K562 (cell line): Measurements from ENCODE around the gene NT5C3B. TPM values are rescaled to one million over a fixed set of nuclear protein-coding genes. Genes with fewer than 3 reads are reported as not detected.
A peak's percentile ranks its signal among the peaks of the same experiment; 100 is the strongest.

Experiments used
- ELF2 ChIP-seq: fragments of 250-450 bp; sonication (Bioruptor Pico); IDR thresholded peaks from 2 replicates; pipeline ENCODE4 v1.5.0; 2021; ENCODE audit warnings: mild to moderate bottlenecking
- MYC ChIP-seq, 2 experiments: fragments of 250-450 bp in 1 of 2; sonication (Bioruptor Pico) in 1 of 2; IDR thresholded peaks; 2 replicates each; pipeline versions ENCODE4 v1.5.1 to v1.6.1; 2012 to 2021; ENCODE audit warnings: low read depth in 2 of 2, borderline replicate concordance in 1 of 2, improper control_type of control experiment in 1 of 2, low read length in 1 of 2, mild to moderate bottlenecking in 1 of 2, moderate library complexity in 1 of 2
- NR2C2 ChIP-seq, 2 experiments: fragments of 200-800 bp in 1 of 2; sonication (Bioruptor generic) in 1 of 2; sonication (generic) in 1 of 2; formaldehyde crosslinking in 1 of 2; IDR thresholded peaks; 2 replicates each; pipeline versions ENCODE4 v1.6.1 to v1.8.0; 2016 to 2022; ENCODE audit warnings: mild to moderate bottlenecking in 1 of 2, missing compliant biosample characterization in 1 of 2, missing genetic modification characterization in 1 of 2, missing genetic modification reagents in 1 of 2
- YY1 ChIP-seq, 3 experiments: IDR thresholded peaks; 2 replicates each; pipeline ENCODE4 v1.6.1; 2011; ENCODE audit warnings: low read length in 2 of 3, mild to moderate bottlenecking in 2 of 3, moderate library complexity in 2 of 3, borderline replicate concordance in 1 of 3, control low read depth in 1 of 3, low read depth in 1 of 3; ENCODE audit not compliant: insufficient read depth in 3 of 3, insufficient replicate concordance in 2 of 3, control insufficient read depth in 1 of 3, insufficient read length in 1 of 3; ENCODE audit errors: extremely low read depth in 1 of 3
- ZBTB7A ChIP-seq: IDR thresholded peaks from 2 replicates; pipeline ENCODE4 v1.6.1; 2011; ENCODE audit warnings: low read depth, mild to moderate bottlenecking, low read length, moderate library complexity, borderline replicate concordance; ENCODE audit not compliant: control insufficient read depth
- ZNF316 ChIP-seq: fragments of 450-650 bp; IDR thresholded peaks from 2 replicates; pipeline ENCODE4 v1.6.1; 2016
- polyA plus RNA-seq, 8 experiments: library from polyadenylated mRNA; depleted of rRNA in 4 of 8; stranded (reverse) in 5 of 8; unstranded in 3 of 8; fragments of >200 nt; fragmentation: Nextera tagmentation in 2 of 8; fragmentation: Illumina TruSeq in 1 of 8; extraction: Ambion mirVana in 2 of 8; extraction: Trizol in 1 of 8; gene quantifications; 2 replicates each; pipeline versions ENCODE4 v1.2.1 to v1.2.3, GENCODE V29; 2011 to 2014; ENCODE audit warnings: inconsistent platforms in 1 of 8, missing spikeins in 1 of 8
- total RNA-seq, 7 experiments: library from RNA; depleted of rRNA in 6 of 7; stranded (reverse); fragments of >200 nt in 6 of 7; fragmentation: Illumina TruSeq in 2 of 7; extraction: Trizol in 2 of 7; gene quantifications; 2 replicates each; pipeline versions ENCODE4 v1.2.1 to v1.2.3, GENCODE V29; 2011 to 2021; ENCODE audit warnings: low replicate concordance in 1 of 7
- TF ChIP-seq, protein P1 (sequence below): fragments of 250-450 bp; sonication (Bioruptor Pico); IDR thresholded peaks from 2 replicates; pipeline ENCODE4 v1.5.0; 2021; ENCODE audit warnings: mild to moderate bottlenecking, borderline replicate concordance
- TF ChIP-seq, protein P2 (sequence below), 2 experiments: fragments of 450-650 bp; formaldehyde crosslinking in 1 of 2; IDR thresholded peaks; 2 replicates each; pipeline versions ENCODE4 v1.4.0 to v1.6.1; 2014 to 2020; ENCODE audit warnings: mild to moderate bottlenecking in 2 of 2, borderline replicate concordance in 1 of 2, low read depth in 1 of 2

NT5C3B gene
- total and polyA plus RNA-seq, 9 of the 15 experiments (the other 6 are each of a cell fraction or from before 2014, with no cell fraction given), result 2.0 to 166 (median 85.0) TPM

DNA sequence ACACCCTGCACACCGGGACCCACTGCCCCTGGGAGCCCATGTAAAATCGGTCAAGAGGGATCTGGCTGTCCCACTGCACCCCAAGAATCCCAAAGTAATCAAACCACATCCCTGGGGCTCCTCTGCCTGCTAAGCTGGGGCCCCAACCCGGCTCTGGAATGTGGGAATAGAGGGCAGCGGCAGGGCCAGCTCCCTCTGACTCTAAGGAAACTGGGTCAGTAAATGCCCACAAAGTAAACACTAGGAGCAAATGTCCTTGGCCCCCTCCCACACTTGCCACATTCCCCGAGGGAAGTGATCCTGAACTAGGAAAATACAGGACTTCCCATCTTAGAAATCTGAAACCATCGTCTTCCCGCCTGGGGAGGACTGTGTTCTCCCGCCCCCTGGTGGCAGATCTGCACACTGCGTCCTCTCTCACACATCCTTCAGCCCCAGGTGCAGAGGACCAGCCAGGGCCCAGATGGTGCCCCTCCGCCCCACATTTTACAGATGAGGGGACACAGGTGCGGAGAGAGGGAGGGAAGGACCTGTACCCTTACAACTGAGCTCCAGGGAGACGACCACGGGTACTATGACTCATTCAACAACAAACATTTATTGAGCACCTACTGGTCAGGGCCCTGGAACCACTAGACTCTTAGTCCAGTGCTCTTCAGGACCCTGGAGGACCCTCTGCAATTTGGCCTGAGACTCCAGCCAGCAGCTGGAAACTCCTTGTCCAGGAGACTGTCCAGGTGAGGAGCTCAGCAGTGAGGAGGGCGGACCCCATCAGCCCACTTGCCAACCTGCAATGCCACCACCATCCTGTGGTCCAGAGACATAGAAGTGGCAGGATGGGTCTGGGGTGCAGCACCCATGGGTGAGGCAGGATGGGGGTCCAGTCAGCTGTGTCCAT, 34.4 kb downstream of the NT5C3B start (continued):
- TF ChIP-seq YY1 (IDR thresholded peaks at IDR 0.05; ENCODE audit: borderline replicate concordance in 1 of 3, control insufficient read depth in 1 of 3, extremely low read depth in 1 of 3, insufficient read depth in 3 of 3, insufficient read length in 1 of 3, insufficient replicate concordance in 2 of 3, low read depth in 1 of 3, low read length in 2 of 3) (peak in 1 of 3 experiments; percentile 24), ELF2 (CRISPR knock-in tag) (no peak), NR2C2 (CRISPR knock-in tag; IDR thresholded peaks at IDR 0.05) (no peak), NR2C2 (tag; IDR thresholded peaks at IDR 0.05) (no peak), ZNF316 (no peak), ZBTB7A (0 out of 2 replicates have a peak, but pooled peaks have one; percentile 11), MYC (IDR thresholded peaks at IDR 0.05; ENCODE audit: low read depth, low read length) (peak; percentile 58; the same call in 1 of the 2 replicates), MYC (CRISPR knock-in tag; IDR thresholded peaks at IDR 0.05; ENCODE audit: borderline replicate concordance, low read depth) (no peak)
- TF ChIP-seq, protein P1, sequence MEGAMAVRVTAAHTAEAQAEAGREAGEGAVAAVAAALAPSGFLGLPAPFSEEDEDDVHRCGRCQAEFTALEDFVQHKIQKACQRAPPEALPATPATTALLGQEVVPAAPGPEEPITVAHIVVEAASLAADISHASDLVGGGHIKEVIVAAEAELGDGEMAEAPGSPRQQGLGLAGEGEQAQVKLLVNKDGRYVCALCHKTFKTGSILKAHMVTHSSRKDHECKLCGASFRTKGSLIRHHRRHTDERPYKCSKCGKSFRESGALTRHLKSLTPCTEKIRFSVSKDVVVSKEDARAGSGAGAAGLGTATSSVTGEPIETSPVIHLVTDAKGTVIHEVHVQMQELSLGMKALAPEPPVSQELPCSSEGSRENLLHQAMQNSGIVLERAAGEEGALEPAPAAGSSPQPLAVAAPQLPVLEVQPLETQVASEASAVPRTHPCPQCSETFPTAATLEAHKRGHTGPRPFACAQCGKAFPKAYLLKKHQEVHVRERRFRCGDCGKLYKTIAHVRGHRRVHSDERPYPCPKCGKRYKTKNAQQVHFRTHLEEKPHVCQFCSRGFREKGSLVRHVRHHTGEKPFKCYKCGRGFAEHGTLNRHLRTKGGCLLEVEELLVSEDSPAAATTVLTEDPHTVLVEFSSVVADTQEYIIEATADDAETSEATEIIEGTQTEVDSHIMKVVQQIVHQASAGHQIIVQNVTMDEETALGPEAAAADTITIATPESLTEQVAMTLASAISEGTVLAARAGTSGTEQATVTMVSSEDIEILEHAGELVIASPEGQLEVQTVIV, result no peak
- TF ChIP-seq, protein P2, sequence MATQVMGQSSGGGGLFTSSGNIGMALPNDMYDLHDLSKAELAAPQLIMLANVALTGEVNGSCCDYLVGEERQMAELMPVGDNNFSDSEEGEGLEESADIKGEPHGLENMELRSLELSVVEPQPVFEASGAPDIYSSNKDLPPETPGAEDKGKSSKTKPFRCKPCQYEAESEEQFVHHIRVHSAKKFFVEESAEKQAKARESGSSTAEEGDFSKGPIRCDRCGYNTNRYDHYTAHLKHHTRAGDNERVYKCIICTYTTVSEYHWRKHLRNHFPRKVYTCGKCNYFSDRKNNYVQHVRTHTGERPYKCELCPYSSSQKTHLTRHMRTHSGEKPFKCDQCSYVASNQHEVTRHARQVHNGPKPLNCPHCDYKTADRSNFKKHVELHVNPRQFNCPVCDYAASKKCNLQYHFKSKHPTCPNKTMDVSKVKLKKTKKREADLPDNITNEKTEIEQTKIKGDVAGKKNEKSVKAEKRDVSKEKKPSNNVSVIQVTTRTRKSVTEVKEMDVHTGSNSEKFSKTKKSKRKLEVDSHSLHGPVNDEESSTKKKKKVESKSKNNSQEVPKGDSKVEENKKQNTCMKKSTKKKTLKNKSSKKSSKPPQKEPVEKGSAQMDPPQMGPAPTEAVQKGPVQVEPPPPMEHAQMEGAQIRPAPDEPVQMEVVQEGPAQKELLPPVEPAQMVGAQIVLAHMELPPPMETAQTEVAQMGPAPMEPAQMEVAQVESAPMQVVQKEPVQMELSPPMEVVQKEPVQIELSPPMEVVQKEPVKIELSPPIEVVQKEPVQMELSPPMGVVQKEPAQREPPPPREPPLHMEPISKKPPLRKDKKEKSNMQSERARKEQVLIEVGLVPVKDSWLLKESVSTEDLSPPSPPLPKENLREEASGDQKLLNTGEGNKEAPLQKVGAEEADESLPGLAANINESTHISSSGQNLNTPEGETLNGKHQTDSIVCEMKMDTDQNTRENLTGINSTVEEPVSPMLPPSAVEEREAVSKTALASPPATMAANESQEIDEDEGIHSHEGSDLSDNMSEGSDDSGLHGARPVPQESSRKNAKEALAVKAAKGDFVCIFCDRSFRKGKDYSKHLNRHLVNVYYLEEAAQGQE (IDR thresholded peaks at IDR 0.05; ENCODE audit: borderline replicate concordance), result peak; percentile 94
- TF ChIP-seq, protein P2 (CRISPR knock-in tag; IDR thresholded peaks at IDR 0.05; ENCODE audit: low read depth), result no peak
